Astrocyte of the spinal cord (primary cell): ENCODE results near the gene STPG2.
A peak's percentile ranks its signal among the peaks of the same experiment; 100 is the strongest.

Experiments
- DNase-seq: peaks from one replicate; pipeline ENCODE4 v3.0.0; 2011; ENCODE audit warnings: low read depth, low spot score
- H3K4me3 ChIP-seq: 2 replicates; pipeline ENCODE4 v1.5.1; 2011; ENCODE audit warnings: low read depth, mild to moderate bottlenecking, low read length, moderate library complexity
- CTCF ChIP-seq: IDR thresholded peaks from 2 replicates; pipeline ENCODE4 v1.5.1; 2012; ENCODE audit warnings: low read depth, mild to moderate bottlenecking, low read length, inconsistent platforms
- in situ Hi-C: cut with HindIII; loops from 2 replicates; pipeline ENCODE4 v1.10.0; 2017; ENCODE audit warnings: low sequenced_read_pairs

The STPG2 gene

GRCh38 chr4:97942137-97942536 is 201.1 kb downstream of the STPG2 start:
- DNase-seq = peak; percentile 6
- no peak for TF ChIP-seq CTCF
- in situ Hi-C loops = no loop called here
- H3K4me3 ChIP-seq = no peak overlapping the region

- DNase-seq = no peak
- in situ Hi-C loops = no loop called here
- H3K4me3 ChIP-seq = no peak overlapping the region
- TF ChIP-seq CTCF = no peak
Observed at GRCh38 chr4:97938141-97938540, 205.1 kb downstream of the STPG2 start.

GRCh38 chr4:97924341-97924958 is 218.8 kb downstream of the STPG2 start:
- H3K4me3 ChIP-seq = no peak overlapping the region
- no peak for TF ChIP-seq CTCF
- in situ Hi-C loops = no loop called here
- DNase-seq = no peak

GRCh38 chr4:97923096-97923495 is 220.2 kb downstream of the STPG2 start:
- no peak overlapping the region for H3K4me3 ChIP-seq
- in situ Hi-C loops = no loop called here
- no peak for TF ChIP-seq CTCF
- DNase-seq = no peak

GRCh38 chr4:97917115-97917514 is 226.2 kb downstream of the STPG2 start:
- no peak overlapping the region for H3K4me3 ChIP-seq
- no peak for TF ChIP-seq CTCF
- DNase-seq = no peak
- in situ Hi-C loops = no loop called here

GRCh38 chr4:97912156-97912555 is 231.1 kb downstream of the STPG2 start:
- no peak overlapping the region for H3K4me3 ChIP-seq
- TF ChIP-seq CTCF = no peak
- DNase-seq = no peak
- in situ Hi-C loops = no loop called here
